ENCODE measurements around the gene FOXL2NB.
A peak's percentile ranks its signal among the peaks of the same experiment; 100 is the strongest.
"Not testable (repeated sequence)": the region's sequence is repeated elsewhere in the genome, so short reads cannot be mapped to it uniquely, and the experiment has no call there.

Gene FOXL2NB

GRCh38 chr3:138915503-138916498 is 31.2 kb upstream of the FOXL2NB start:
- H3K9ac ChIP-seq = peak overlapping the region; percentile 8
- peak overlapping the region; percentile 87 for H3K27ac ChIP-seq
- H3K4me2 ChIP-seq (ENCODE audit: low read length) = peak overlapping the region; percentile 98
- no peaks in the 10 kb centered on the region for H3K36me3 ChIP-seq (ENCODE audit: control insufficient read depth, insufficient read depth, low read length)
- peaks cover 4% of the 10 kb centered on the region for H3K4me1 ChIP-seq
- no peaks in the 10 kb centered on the region for H3K27me3 ChIP-seq (ENCODE audit: control insufficient read depth, insufficient read depth, low read length)
- no peaks in the 10 kb centered on the region for H3K79me2 ChIP-seq
- H3K9me3 ChIP-seq (ENCODE audit: control insufficient read depth, low read length) = no peaks in the 10 kb centered on the region
- peak overlapping the region; percentile 72 for H3K4me3 ChIP-seq (ENCODE audit: low read depth, low read length)
- peak overlapping the region; percentile 94 for H2AFZ ChIP-seq
- TF ChIP-seq CTCF (IDR thresholded peaks at IDR 0.05) = peak; percentile 93

DNA sequence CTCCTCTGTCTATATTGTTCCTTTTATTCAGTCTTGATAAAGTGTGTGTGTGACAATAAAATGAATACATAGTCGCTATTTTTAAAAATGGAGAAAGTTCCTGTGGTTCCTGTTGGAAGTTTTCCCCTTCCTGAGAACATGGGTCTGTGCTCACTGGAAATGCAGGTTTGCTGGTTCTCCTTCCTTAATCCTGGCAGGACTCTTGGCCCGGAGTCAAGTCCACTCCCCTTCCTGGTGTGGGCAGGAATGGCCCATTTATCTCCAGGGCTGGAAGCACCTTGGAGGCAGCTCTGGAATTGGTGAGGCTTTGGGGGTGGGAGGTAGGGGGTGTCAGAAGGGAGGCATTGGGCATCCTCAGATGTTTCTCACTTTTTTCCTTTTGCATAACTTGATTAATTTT is 30.2 kb upstream of the FOXL2NB start:
- H2AFZ ChIP-seq = peak overlapping the region; percentile 94
- no peaks in the 10 kb centered on the region for H3K27me3 ChIP-seq (ENCODE audit: control insufficient read depth, insufficient read depth, low read length)
- H3K4me2 ChIP-seq (ENCODE audit: low read length) = no peak overlapping the region
- peaks cover 4% of the 10 kb centered on the region for H3K4me1 ChIP-seq
- no peak overlapping the region for H3K27ac ChIP-seq
- no peaks in the 10 kb centered on the region for H3K79me2 ChIP-seq
- H3K9me3 ChIP-seq (ENCODE audit: control insufficient read depth, low read length) = no peaks in the 10 kb centered on the region
- H3K36me3 ChIP-seq (ENCODE audit: control insufficient read depth, insufficient read depth, low read length) = no peaks in the 10 kb centered on the region
- no peak for TF ChIP-seq CTCF (IDR thresholded peaks at IDR 0.05)
- H3K4me3 ChIP-seq (ENCODE audit: low read depth, low read length) = no peak overlapping the region
- no peak overlapping the region for H3K9ac ChIP-seq

DNA sequence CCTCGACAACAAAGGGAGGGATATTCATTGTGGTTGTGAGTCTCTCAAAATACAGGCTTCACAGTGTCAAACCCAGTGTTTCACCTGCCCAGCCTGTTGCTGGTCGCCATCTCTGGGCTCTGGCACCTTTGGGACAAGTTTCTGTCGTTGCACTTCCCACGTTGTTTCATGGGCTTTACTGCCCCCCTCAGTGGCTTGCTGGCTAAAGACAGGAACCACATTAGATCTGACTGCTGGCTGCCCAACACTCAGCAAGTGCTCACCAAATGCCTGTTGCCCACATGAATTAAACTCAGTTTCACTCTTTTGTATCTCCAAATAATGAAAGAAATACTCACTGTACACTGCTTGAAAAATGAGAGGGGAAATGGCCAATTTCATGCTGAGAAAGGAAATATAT is 27.7 kb upstream of the FOXL2NB start:
- no peak for TF ChIP-seq CTCF (IDR thresholded peaks at IDR 0.05)
- H3K27me3 ChIP-seq (ENCODE audit: control insufficient read depth, insufficient read depth, low read length) = no peaks in the 10 kb centered on the region

GRCh38 chr3:138921316-138922292 is 25.4 kb upstream of the FOXL2NB start:
- Histone ChIP-seq H3K4me2 (ENCODE audit: low read length) (no peak overlapping the region), H3K36me3 (ENCODE audit: control insufficient read depth, insufficient read depth, low read length) (no peaks in the 10 kb centered on the region), H3K27me3 (ENCODE audit: control insufficient read depth, insufficient read depth, low read length) (no peaks in the 10 kb centered on the region), H3K79me2 (no peaks in the 10 kb centered on the region), H3K4me3 (ENCODE audit: low read depth, low read length) (no peak overlapping the region), H3K27ac (no peak overlapping the region), H3K9ac (no peak overlapping the region), H3K4me1 (peaks cover 3% of the 10 kb centered on the region), H2AFZ (no peak overlapping the region), H3K9me3 (ENCODE audit: control insufficient read depth, low read length) (no peaks in the 10 kb centered on the region)
- no peak for TF ChIP-seq CTCF (IDR thresholded peaks at IDR 0.05)

More for the DNA sequence above, 27.7 kb upstream of the FOXL2NB start:
- no peaks in the 10 kb centered on the region for H3K79me2 ChIP-seq
- no peak overlapping the region for H2AFZ ChIP-seq
- peaks cover 4% of the 10 kb centered on the region for H3K4me1 ChIP-seq
- H3K36me3 ChIP-seq (ENCODE audit: control insufficient read depth, insufficient read depth, low read length) = no peaks in the 10 kb centered on the region
- H3K9me3 ChIP-seq (ENCODE audit: control insufficient read depth, low read length) = no peaks in the 10 kb centered on the region
- H3K27ac ChIP-seq = no peak overlapping the region
- no peak overlapping the region for H3K9ac ChIP-seq
- no peak overlapping the region for H3K4me2 ChIP-seq (ENCODE audit: low read length)
- no peak overlapping the region for H3K4me3 ChIP-seq (ENCODE audit: low read depth, low read length)

DNA sequence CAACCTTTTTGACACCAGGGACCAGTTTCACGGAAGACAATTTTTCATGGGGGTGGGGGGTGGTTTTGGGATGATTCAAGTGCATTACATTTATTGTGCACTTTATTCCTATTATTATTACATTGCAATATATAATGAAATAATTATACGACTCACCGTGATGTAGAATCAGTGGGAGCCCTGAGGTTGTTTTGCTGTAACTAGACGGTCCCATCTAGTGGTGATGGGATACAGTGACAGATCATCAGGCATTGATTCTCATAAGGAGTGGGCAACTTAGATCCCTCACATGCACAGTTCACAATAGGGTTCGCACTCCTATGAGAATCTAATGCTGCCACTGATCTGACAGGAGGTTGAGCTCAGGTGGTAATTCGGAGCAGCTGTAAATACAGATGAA is 24.6 kb upstream of the FOXL2NB start:
- not testable (repeated sequence) for H3K4me3 ChIP-seq (ENCODE audit: low read depth, low read length); H3K36me3 ChIP-seq (ENCODE audit: control insufficient read depth, insufficient read depth, low read length); H3K9ac ChIP-seq; H3K27ac ChIP-seq; H3K9me3 ChIP-seq (ENCODE audit: control insufficient read depth, low read length); H2AFZ ChIP-seq; H3K4me2 ChIP-seq (ENCODE audit: low read length); H3K79me2 ChIP-seq; H3K4me1 ChIP-seq; H3K27me3 ChIP-seq (ENCODE audit: control insufficient read depth, insufficient read depth, low read length)
